ENCODE measurements around the gene RNF10. TPM values are rescaled to one million over a fixed set of nuclear protein-coding genes. Genes with fewer than 3 reads are reported as not detected.

The RNF10 gene
- total and polyA plus RNA-seq, 2 experiments from 2014 or later: 113 to 149 TPM

DNA sequence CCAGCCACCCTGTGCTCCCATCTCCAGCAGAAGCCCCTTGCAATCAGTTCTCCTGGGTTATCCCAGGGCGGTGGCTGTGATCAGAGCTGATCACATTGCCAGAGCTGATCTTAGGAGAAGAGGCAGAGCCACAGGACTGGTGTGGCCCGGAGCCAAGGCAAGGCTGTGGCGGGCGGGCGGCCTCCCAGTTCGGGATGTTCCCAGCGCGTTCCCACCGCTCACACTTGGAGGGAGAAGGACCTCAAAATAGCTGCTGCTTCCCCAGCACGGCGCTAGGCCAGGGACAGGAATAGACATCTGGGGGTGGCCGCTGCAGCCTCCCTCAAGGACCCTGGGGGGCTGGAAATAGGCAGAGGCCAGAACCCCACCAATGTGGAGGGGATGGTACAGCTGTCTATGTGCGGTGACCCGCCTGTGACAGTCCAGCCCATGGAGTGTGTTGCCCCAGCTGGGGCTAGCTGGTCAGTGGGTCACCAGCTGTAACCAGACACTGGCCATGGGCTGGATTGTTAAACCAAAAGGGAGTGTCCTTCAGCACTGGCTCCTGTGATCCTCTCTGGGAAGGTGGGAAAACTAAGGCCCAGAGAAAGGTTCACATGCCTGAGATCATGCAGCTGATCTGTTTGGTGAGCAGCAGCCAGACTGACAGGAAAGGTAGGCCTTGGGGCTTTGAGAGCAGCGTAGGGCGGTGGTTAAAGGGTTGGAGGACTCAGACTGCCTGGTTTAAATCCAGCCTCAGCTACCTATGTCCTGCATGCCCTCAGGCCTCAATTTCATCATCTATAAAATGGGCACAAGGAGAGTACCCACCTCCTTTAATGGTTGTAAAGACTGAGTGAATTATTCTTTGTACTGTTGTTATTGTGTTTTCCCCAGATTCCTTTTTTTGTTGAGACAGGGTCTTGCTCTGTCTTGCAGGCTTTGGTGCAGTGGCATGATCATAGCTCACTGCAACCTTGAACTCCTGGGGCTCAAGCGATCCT lies 55.1 kb downstream of the RNF10 start (continued):
- TF ChIP-seq EZH2phosphoT487 (IDR thresholded peaks at IDR 0.05; ENCODE audit: unreplicated experiment) (no peak), EZH2 (IDR thresholded peaks at IDR 0.05; ENCODE audit: low read depth, unreplicated experiment) (no peak), CREB1 (CRISPR knock-in tag; IDR thresholded peaks at IDR 0.05; ENCODE audit: low read depth) (no peak), STAT1 (IDR thresholded peaks at IDR 0.05; ENCODE audit: unreplicated experiment) (no peak), POLR2AphosphoS5 (IDR thresholded peaks at IDR 0.05; ENCODE audit: low read depth) (no peak)

DNA sequence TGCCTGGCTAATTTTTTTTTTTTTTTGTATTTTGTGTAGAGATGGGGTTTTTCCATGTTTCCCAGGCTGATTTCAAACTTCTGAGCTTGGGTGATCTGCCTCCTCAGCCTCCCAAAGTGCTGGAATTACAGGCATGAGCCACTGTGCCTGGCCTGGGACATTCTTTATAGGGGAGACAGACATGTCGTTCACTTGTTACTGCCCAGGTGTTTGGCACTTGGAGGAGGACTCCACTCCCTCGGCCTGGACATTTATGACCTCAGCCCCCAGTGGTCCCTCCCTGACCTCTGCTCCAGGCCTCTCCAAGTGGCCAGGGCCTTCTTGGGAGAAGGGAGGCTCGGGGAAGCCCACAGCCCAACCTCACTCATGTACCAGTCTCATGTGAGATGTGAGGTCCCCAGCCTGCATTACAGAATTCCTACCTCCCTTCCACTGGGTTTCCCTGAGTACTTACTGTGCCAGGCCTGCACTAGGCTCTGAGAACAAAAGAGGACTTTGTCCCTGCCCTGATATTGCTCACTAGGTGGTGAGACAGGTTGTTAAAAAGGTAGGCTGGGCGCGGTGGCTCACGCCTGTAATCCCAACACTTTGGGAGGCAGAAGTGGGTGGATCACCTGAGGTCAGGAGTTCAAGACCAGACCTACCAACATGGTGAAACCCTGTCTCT lies 56.7 kb downstream of the RNF10 start:
- Histone ChIP-seq H3F3A (replicated peaks; ENCODE audit: low read depth) (no peaks in the 10 kb centered on the region; the same call in 1 of the 2 replicates), H3K4me3 (no peak overlapping the region), H3K27me3 (ENCODE audit: insufficient read depth) (no peaks in the 10 kb centered on the region), H3K79me2 (replicated peaks; ENCODE audit: insufficient read depth) (no peaks in the 10 kb centered on the region), H3K27ac (ENCODE audit: low read depth) (no peak overlapping the region), H4K20me1 (replicated peaks; ENCODE audit: insufficient read depth) (no peaks in the 10 kb centered on the region), H3K36me3 (ENCODE audit: insufficient read depth) (no peaks in the 10 kb centered on the region), H3K4me2 (no peak overlapping the region), H3K9me2 (ENCODE audit: insufficient read depth) (no peaks in the 10 kb centered on the region), H3K4me1 (ENCODE audit: insufficient read depth) (no peaks in the 10 kb centered on the region), H2AFZ (no peak overlapping the region; the same call in 1 of the 2 replicates)
- no peak overlapping the region for H3K27ac Mint-ChIP-seq
- DNase-seq (ENCODE audit: low spot score) (no peak), ATAC-seq (no peak)
- H3K4me3 Mint-ChIP-seq: no peak overlapping the region
- no peaks in the 10 kb centered on the region for H3K36me3 Mint-ChIP-seq (ENCODE audit: low read depth)
- H3K9me3 Mint-ChIP-seq: no peaks in the 10 kb centered on the region
- peaks cover 6% of the 10 kb centered on the region for H3K4me1 Mint-ChIP-seq
- H3K27me3 Mint-ChIP-seq (ENCODE audit: insufficient read depth, low read depth, poor library complexity): peaks cover 7% of the 10 kb centered on the region
- TF ChIP-seq ZNF331 (CRISPR knock-in tag; IDR thresholded peaks at IDR 0.05; ENCODE audit: low read depth): no peak
- TF ChIP-seq CREB1 (CRISPR knock-in tag; IDR thresholded peaks at IDR 0.05; ENCODE audit: low read depth): no peak
- TF ChIP-seq, protein P1, sequence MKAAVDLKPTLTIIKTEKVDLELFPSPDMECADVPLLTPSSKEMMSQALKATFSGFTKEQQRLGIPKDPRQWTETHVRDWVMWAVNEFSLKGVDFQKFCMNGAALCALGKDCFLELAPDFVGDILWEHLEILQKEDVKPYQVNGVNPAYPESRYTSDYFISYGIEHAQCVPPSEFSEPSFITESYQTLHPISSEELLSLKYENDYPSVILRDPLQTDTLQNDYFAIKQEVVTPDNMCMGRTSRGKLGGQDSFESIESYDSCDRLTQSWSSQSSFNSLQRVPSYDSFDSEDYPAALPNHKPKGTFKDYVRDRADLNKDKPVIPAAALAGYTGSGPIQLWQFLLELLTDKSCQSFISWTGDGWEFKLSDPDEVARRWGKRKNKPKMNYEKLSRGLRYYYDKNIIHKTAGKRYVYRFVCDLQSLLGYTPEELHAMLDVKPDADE (IDR thresholded peaks at IDR 0.05): no peak
- no peak for TF ChIP-seq ZNF114 (CRISPR knock-in tag; IDR thresholded peaks at IDR 0.05)
- no peak for TF ChIP-seq STAT1 (IDR thresholded peaks at IDR 0.05; ENCODE audit: unreplicated experiment)
- TF ChIP-seq, protein P2, sequence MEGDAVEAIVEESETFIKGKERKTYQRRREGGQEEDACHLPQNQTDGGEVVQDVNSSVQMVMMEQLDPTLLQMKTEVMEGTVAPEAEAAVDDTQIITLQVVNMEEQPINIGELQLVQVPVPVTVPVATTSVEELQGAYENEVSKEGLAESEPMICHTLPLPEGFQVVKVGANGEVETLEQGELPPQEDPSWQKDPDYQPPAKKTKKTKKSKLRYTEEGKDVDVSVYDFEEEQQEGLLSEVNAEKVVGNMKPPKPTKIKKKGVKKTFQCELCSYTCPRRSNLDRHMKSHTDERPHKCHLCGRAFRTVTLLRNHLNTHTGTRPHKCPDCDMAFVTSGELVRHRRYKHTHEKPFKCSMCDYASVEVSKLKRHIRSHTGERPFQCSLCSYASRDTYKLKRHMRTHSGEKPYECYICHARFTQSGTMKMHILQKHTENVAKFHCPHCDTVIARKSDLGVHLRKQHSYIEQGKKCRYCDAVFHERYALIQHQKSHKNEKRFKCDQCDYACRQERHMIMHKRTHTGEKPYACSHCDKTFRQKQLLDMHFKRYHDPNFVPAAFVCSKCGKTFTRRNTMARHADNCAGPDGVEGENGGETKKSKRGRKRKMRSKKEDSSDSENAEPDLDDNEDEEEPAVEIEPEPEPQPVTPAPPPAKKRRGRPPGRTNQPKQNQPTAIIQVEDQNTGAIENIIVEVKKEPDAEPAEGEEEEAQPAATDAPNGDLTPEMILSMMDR (conservative IDR thresholded peaks at IDR 0.05; ENCODE audit: low read depth in 2 of 2): no peak
- no peak for TF ChIP-seq JUNB (IDR thresholded peaks at IDR 0.05; ENCODE audit: unreplicated experiment)
- TF ChIP-seq NANOG (IDR thresholded peaks at IDR 0.05; ENCODE audit: borderline replicate concordance): no peak
- no peak for TF ChIP-seq EZH2phosphoT487 (IDR thresholded peaks at IDR 0.05; ENCODE audit: unreplicated experiment)
- no peak for TF ChIP-seq EZH2 (IDR thresholded peaks at IDR 0.05; ENCODE audit: low read depth, unreplicated experiment)
- TF ChIP-seq, protein P3, sequence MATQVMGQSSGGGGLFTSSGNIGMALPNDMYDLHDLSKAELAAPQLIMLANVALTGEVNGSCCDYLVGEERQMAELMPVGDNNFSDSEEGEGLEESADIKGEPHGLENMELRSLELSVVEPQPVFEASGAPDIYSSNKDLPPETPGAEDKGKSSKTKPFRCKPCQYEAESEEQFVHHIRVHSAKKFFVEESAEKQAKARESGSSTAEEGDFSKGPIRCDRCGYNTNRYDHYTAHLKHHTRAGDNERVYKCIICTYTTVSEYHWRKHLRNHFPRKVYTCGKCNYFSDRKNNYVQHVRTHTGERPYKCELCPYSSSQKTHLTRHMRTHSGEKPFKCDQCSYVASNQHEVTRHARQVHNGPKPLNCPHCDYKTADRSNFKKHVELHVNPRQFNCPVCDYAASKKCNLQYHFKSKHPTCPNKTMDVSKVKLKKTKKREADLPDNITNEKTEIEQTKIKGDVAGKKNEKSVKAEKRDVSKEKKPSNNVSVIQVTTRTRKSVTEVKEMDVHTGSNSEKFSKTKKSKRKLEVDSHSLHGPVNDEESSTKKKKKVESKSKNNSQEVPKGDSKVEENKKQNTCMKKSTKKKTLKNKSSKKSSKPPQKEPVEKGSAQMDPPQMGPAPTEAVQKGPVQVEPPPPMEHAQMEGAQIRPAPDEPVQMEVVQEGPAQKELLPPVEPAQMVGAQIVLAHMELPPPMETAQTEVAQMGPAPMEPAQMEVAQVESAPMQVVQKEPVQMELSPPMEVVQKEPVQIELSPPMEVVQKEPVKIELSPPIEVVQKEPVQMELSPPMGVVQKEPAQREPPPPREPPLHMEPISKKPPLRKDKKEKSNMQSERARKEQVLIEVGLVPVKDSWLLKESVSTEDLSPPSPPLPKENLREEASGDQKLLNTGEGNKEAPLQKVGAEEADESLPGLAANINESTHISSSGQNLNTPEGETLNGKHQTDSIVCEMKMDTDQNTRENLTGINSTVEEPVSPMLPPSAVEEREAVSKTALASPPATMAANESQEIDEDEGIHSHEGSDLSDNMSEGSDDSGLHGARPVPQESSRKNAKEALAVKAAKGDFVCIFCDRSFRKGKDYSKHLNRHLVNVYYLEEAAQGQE (IDR thresholded peaks at IDR 0.05; ENCODE audit: unreplicated experiment): no peak
